ENCODE results near the gene EIF4E2.
A peak's percentile ranks its signal among the peaks of the same experiment; 100 is the strongest.

DNA sequence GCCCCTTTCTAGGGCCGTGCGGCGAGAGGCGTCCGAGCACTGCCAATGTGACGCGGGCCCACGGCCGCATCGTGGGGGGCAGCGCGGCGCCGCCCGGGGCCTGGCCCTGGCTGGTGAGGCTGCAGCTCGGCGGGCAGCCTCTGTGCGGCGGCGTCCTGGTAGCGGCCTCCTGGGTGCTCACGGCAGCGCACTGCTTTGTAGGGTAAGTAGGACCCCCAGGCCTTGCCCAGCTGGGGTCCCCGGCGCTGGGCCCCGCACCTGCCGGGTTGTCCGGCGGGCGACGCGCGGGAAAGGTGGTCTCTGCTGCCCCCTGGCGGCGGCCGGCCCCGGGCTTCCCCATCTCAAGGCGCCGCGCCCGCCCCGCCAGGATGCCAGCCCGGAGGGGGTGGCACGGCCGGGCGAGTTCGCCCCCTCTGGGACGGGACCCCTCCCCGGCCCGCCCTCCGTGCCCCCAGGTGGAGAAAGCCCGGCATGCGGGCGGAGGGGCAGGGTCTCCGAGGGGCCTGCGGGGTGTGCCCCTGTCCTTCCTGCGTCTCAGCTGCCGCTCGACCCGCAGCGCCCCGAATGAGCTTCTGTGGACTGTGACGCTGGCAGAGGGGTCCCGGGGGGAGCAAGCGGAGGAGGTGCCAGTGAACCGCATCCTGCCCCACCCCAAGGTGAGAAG is 28.4 kb upstream of the EIF4E2 start:
- TF ChIP-seq, protein P1, sequence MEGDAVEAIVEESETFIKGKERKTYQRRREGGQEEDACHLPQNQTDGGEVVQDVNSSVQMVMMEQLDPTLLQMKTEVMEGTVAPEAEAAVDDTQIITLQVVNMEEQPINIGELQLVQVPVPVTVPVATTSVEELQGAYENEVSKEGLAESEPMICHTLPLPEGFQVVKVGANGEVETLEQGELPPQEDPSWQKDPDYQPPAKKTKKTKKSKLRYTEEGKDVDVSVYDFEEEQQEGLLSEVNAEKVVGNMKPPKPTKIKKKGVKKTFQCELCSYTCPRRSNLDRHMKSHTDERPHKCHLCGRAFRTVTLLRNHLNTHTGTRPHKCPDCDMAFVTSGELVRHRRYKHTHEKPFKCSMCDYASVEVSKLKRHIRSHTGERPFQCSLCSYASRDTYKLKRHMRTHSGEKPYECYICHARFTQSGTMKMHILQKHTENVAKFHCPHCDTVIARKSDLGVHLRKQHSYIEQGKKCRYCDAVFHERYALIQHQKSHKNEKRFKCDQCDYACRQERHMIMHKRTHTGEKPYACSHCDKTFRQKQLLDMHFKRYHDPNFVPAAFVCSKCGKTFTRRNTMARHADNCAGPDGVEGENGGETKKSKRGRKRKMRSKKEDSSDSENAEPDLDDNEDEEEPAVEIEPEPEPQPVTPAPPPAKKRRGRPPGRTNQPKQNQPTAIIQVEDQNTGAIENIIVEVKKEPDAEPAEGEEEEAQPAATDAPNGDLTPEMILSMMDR (IDR thresholded peaks at IDR 0.05), result peak; percentile 80 to 95 (median 89)
- no peak for TF ChIP-seq POLR2A (IDR thresholded peaks at IDR 0.05)

Data from upper lobe of left lung (tissue), 4 donors.